Muscle layer of colon (tissue), 2 donors: ENCODE data around the gene KIRREL3.

ENCODE experiments used
- H3K27ac ChIP-seq: one replicate; pipeline ENCODE4 v1.7.0; 2013; ENCODE audit warnings: low read depth, mild to moderate bottlenecking, low read length, moderate library complexity
- H3K27me3 ChIP-seq, 2 donors: one replicate each; pipeline ENCODE4 v1.7.0; 2013; ENCODE audit warnings: low read length in 2 of 2, mild to moderate bottlenecking in 2 of 2; ENCODE audit not compliant: insufficient read depth in 2 of 2, control insufficient read depth in 1 of 2
- H3K36me3 ChIP-seq: one replicate; pipeline ENCODE4 v1.7.0; 2013; ENCODE audit warnings: mild to moderate bottlenecking, low read length; ENCODE audit not compliant: insufficient read depth
- H3K4me1 ChIP-seq: one replicate; pipeline ENCODE4 v1.7.0; 2013; ENCODE audit warnings: mild to moderate bottlenecking, low read length; ENCODE audit not compliant: insufficient read depth
- H3K4me3 ChIP-seq, 2 donors: one replicate each; pipeline ENCODE4 v1.7.0; 2013; ENCODE audit warnings: low read length in 2 of 2, low read depth in 1 of 2, mild to moderate bottlenecking in 1 of 2, moderate library complexity in 1 of 2
- H3K9ac ChIP-seq: one replicate; pipeline ENCODE4 v1.7.0; 2013; ENCODE audit warnings: low read length
- H3K9me3 ChIP-seq: one replicate; pipeline ENCODE4 v1.7.0; 2013; ENCODE audit warnings: mild to moderate bottlenecking, low read length
- donor health status: abdominal sarcoma.
- donor health status: Adenocarcinoma of cecum.

KIRREL3 gene

DNA sequence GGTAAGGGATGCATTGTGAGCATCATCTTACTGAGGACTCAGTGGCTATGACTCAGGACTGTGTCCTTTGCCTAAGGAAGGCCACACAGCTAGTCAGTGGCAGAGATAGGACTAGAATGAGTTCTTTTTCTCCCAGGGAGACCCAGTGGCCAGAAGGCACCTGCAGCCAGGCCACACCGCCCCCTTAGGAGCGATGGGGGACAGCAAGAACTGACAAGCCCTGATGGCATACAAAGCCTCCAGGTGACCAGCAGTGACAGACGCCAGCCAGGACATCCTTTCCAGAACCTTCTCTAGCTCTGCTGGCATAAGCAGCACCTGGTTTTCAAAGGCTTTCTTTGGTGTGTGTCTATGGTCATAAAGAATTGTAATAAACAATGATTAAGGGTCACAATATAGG is 405.0 kb downstream of the KIRREL3 start:
- no peak overlapping the region for H3K27ac ChIP-seq
- no peaks in the 10 kb centered on the region for H3K9me3 ChIP-seq
- no peaks in the 10 kb centered on the region for H3K4me1 ChIP-seq
- no peak overlapping the region for H3K4me3 ChIP-seq
- no peaks in the 10 kb centered on the region for H3K36me3 ChIP-seq
- H3K9ac ChIP-seq, result no peak overlapping the region
- no peaks in the 10 kb centered on the region for H3K27me3 ChIP-seq

DNA sequence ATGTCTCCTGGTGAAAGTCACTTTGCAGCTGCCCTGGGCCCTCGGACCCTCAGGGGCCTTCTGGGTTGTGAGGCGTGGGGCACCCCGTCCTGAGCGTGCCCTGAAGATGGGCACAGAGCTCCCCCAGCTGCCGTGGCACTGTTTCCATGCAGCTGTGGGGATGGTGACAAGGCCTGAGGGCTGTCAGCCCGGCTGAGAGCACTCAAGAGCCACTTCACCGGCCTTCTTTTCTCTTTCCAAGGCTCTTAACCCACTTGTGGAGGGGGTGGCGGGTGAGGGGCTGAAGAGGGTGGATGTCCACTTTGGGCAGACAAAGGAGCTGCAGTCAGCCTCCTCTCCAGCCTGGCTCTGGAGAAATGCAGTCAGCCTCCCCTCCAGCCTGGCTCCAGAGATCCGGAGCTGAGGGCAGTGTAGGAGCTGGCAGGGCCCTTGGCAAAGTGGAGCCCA is 405.6 kb downstream of the KIRREL3 start:
- Histone ChIP-seq H3K9me3 (no peaks in the 10 kb centered on the region), H3K4me3 (no peak overlapping the region), H3K9ac (no peak overlapping the region), H3K27ac (no peak overlapping the region), H3K36me3 (no peaks in the 10 kb centered on the region), H3K27me3 (no peaks in the 10 kb centered on the region), H3K4me1 (no peaks in the 10 kb centered on the region)

DNA sequence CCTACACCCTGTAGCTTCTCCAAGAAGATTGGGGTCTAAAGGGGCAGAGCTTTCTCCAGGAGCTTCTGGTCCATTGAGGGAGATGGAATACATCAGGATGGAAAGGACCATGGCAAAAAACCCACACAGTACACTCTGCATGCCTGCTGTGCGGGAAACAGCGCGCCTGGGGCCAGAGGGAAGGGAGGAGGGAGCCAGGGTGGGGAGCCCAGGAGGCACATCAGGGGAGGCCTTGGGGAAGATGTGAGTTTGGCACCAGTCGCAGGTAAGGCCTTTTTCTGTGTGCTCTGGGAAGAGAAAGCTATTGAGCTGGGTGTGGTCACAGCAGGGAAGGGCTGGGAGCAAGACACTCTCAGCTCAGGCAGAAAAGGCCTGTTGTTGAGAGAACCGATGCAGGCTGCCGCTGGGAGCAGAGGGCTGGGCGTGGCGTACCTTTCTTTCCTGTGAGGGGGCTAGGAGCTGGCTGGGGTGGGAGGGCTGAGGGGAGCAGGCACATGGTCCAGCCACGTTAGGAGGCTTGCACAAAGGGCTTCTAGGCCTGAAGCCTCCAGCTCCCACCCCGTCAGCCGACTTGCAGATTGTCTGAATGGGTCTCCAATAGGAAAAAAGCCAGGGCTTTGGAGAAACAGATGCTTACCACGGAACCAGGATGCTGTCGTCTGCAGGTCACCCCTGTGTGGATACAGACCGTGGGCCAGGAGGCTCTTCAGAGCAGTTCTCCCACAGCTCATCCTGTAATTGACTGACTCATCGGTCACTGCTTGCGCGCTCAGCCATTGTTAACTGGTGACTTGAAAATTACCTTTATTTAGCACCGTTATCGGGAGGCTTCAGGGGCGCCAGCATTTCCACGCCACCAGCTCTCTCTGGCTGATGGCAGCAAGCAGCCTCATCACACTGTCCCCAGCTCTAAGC is 407.8 kb downstream of the KIRREL3 start:
- Histone ChIP-seq H3K9me3 (no peaks in the 10 kb centered on the region), H3K4me3 (no peak overlapping the region), H3K27ac (no peak overlapping the region)

DNA sequence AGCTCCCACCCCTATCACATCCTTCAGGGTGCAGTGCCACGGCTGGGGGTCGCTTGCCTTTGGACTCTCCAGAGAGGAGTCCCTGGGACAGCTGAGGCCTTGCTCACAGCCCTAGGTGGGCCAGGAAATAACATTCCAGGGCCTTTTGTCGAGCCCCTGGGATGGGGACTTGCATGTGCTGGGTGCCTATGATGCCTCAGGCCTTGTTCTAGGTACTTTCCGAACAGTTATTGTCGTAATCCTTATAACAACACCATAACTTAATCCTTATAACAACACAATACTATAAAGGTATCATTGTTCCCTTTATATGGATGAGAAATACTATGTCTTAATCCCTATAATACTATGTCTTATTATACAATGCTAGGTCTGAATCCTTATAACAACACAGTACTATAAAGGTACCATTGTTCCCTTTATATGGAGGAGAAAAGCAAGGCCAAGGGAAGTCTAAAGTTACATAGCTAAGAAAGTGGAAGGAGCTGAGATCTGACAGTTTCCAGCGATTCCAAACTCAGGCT is 408.5 kb downstream of the KIRREL3 start:
- Histone ChIP-seq H3K9me3 (no peaks in the 10 kb centered on the region), H3K36me3 (no peaks in the 10 kb centered on the region), H3K27ac (no peak overlapping the region), H3K4me1 (no peaks in the 10 kb centered on the region), H3K9ac (no peak overlapping the region), H3K27me3 (no peaks in the 10 kb centered on the region), H3K4me3 (no peak overlapping the region)

More for the DNA sequence above, 407.8 kb downstream of the KIRREL3 start:
- Histone ChIP-seq H3K4me1 (no peaks in the 10 kb centered on the region), H3K36me3 (no peaks in the 10 kb centered on the region), H3K9ac (no peak overlapping the region), H3K27me3 (no peaks in the 10 kb centered on the region)

DNA sequence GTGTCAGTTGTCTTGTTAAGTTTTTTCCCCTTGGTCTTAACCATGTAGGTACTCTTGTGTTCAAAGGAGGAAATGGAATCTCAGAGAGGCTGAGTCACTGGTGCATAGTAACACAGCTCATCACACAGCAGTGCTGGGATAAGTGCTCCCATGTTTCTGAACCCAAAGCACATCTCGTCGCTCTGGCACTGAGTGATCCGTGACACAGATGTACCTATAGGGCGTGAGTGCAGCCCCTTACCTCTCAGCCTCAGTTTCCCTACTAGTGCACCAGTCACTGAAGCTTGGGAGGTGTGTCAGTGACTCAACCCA is 411.1 kb downstream of the KIRREL3 start:
- Histone ChIP-seq H3K27ac (no peak overlapping the region), H3K27me3 (no peaks in the 10 kb centered on the region), H3K9me3 (no peaks in the 10 kb centered on the region), H3K9ac (no peak overlapping the region), H3K4me3 (no peak overlapping the region), H3K36me3 (no peaks in the 10 kb centered on the region), H3K4me1 (peaks cover 11% of the 10 kb centered on the region)

DNA sequence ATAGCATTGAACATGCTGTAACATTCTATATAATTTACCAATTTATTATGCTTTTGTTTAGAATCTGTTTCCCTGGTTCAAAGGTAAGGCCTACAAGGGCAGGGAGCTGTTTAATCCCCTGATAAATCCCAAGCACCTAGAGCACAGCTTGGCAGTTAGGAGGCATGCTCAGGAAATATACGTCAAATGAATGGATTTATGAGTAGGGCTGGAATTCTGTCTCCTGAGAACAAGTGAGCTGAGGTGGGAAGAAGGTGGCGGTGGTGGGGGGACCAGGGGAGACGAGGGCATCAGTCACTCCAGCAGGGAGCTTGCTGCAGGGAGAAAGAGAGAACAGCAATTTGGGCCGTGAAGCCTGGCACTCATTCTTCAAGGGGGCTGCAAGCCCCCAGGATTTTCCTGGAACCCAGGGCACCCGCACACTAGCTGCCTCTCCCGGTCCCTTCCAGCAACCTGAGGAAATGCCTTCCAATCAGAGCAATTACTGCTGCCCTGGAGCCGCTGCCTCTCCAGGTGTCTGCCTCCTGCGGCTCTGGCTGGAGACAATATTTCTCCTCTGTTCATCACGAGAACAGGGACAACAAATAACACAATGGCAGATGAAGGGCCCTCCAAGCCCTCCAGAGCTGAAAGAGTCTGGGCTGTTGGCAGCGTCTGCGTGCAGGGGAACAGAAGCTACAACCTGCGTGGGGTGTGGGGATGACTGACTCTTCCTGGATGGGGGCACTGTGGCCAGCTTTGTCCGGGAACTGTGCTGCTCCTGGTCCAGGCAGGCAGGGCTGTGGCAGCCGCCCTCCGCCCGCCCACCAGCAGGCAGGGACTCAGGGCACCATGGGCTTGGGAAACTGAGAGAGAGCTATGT is 411.7 kb downstream of the KIRREL3 start:
- no peaks in the 10 kb centered on the region for H3K9me3 ChIP-seq
- H3K27me3 ChIP-seq, result no peaks in the 10 kb centered on the region
- H3K36me3 ChIP-seq, result no peaks in the 10 kb centered on the region
- H3K9ac ChIP-seq, result no peak overlapping the region
- no peak overlapping the region for H3K27ac ChIP-seq
- peaks cover 11% of the 10 kb centered on the region for H3K4me1 ChIP-seq
- no peak overlapping the region for H3K4me3 ChIP-seq

DNA sequence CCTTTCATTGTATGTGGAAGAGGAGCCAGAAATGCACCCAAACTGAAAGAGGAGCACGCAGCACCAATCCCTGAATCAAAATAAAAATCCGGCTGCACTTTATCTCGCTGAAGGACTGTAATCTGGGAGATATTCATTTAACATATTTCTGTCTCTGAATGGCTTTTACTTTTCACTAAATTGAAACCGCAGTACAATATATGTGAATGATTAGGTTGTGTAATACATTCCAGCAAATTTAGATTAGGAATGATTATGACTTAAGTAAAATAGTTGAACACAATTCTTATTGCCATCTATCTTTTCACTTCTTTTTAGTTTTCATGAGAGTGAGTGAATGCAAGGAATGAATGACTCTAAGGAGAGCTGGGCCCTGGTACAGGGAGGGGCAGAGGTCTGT is 413.0 kb downstream of the KIRREL3 start:
- Histone ChIP-seq H3K9me3 (no peaks in the 10 kb centered on the region), H3K27me3 (no peaks in the 10 kb centered on the region), H3K4me1 (peaks cover 11% of the 10 kb centered on the region), H3K9ac (no peak overlapping the region), H3K4me3 (no peak overlapping the region), H3K36me3 (no peaks in the 10 kb centered on the region), H3K27ac (no peak overlapping the region)

DNA sequence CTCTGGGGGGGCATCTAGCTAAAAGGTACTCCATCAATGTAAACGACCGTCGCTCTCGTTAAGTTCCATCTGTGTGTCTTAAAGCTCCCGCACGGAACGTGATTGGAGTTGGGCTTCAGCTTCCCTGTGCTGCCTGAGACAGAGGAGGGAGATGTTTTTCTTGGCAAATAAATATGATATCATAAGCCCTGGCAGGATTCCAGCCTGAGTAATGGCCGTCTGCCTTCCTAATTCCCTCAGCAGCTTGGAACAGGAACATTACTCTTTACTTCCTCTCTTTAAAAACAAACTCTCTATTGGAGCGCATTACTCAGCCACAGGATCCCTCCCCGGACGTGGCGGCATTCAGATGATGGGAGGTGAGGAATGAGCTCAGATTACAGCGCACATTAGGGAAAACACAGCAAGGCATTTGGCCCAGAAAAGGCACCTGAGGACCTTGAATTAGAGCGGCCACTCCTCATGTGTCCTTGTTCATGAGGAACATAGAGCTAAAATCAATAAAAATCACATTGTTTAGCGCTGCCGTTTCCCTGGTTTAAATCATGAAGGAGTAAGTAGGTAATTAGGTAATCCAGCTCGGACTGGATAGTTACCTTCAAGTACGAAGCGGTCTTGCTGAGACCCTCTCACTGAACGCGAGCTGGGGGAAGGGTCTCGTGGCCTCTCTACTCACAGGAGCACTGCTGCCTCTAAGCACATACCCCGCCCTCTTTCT is 414.6 kb downstream of the KIRREL3 start:
- H3K27ac ChIP-seq, result no peak overlapping the region

DNA sequence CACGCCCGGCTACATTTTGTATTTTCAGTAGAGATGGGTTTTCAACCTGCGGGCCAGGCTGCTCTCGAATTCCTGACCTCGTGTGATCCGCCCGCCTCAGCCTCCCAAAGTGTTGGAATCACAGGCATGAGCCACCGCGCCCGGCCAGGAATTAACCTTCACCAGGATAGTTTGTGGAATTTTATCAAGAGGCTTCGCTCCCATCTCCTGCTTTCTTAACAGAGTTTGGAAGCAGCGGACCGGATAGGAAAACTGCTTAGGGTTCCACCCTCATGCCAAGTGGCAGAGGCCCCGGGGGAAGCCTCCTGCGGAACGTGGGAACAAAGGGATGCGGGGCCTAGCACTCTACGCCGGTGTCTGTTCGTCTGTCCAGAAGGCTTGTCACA is 415.2 kb downstream of the KIRREL3 start:
- no peak overlapping the region for H3K27ac ChIP-seq
- no peaks in the 10 kb centered on the region for H3K27me3 ChIP-seq
- H3K4me3 ChIP-seq, result no peak overlapping the region
- H3K9ac ChIP-seq, result no peak overlapping the region
- H3K4me1 ChIP-seq, result peaks cover 11% of the 10 kb centered on the region
- no peaks in the 10 kb centered on the region for H3K36me3 ChIP-seq
- H3K9me3 ChIP-seq, result no peaks in the 10 kb centered on the region

More for the DNA sequence above, 414.6 kb downstream of the KIRREL3 start:
- Histone ChIP-seq H3K9me3 (no peaks in the 10 kb centered on the region), H3K4me3 (no peak overlapping the region), H3K4me1 (peaks cover 11% of the 10 kb centered on the region), H3K27me3 (no peaks in the 10 kb centered on the region), H3K36me3 (no peaks in the 10 kb centered on the region), H3K9ac (no peak overlapping the region)

DNA sequence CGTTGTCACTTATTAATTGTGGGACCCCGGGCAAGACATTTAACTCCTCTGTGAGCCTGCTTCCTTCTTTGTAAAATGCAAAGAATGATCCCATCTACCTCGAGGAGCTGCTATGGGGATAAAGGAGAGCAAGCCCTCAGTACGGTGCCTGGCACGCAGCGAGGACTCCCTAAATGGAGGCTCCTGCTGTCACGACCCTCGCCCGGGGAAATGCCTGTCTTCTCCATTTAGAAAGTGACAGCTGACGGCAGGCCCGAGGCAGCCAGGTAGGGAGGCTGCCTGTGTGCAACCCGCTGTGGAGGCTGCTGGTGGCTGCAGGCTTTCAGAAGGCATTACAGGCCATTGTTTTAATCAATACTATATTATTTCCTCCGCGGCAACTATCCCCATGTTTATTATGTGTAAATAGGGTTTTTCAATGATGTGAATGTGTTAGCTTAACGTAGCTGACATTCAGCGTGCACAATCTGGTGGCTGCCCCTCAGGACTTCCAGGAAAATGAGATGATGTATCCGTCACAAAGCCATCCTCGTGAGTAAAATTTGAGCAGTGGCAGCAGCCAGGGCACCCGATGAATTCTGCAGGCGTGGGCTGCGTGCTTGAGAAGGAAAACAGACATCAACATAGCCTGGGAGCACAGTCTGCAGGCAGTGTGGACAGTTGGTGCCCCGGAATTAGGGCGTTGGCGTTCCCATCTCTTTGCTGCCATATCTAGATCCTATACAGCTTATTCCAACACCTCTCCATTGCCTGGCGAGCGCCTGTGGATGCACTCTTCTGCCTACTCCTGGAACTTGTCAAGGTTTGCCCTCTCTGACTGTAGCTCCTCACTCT is 416.8 kb downstream of the KIRREL3 start:
- H3K36me3 ChIP-seq, result no peaks in the 10 kb centered on the region
- no peaks in the 10 kb centered on the region for H3K9me3 ChIP-seq
- no peaks in the 10 kb centered on the region for H3K27me3 ChIP-seq
- H3K27ac ChIP-seq, result no peak overlapping the region
- H3K4me3 ChIP-seq, result no peak overlapping the region
- peaks cover 11% of the 10 kb centered on the region for H3K4me1 ChIP-seq
- H3K9ac ChIP-seq, result no peak overlapping the region
